KOPT-K1 (cell line): ENCODE data around the gene LINGO3.

Experiments
- H3K27ac ChIP-seq: fragments of 200-600 bp; sonication (generic); 2 replicates; pipeline ENCODE4 v1.5.1; 2016; ENCODE audit warnings: antibody characterized with exemption, mild to moderate bottlenecking, low read depth, low read length; ENCODE audit not compliant: poor library complexity, severe bottlenecking
- H3K36me3 ChIP-seq: fragments of 200-600 bp; sonication (generic); 2 replicates; pipeline ENCODE4 v1.5.1; 2017; ENCODE audit warnings: antibody characterized with exemption, mild to moderate bottlenecking, low read length, moderate library complexity; ENCODE audit not compliant: insufficient read depth
- H3K9me3 ChIP-seq: fragments of 200-600 bp; sonication (generic); 2 replicates; pipeline ENCODE4 v1.5.1; 2017; ENCODE audit warnings: antibody characterized with exemption, low read length, mild to moderate bottlenecking; ENCODE audit not compliant: insufficient read depth, poor library complexity, severe bottlenecking

LINGO3 gene

DNA sequence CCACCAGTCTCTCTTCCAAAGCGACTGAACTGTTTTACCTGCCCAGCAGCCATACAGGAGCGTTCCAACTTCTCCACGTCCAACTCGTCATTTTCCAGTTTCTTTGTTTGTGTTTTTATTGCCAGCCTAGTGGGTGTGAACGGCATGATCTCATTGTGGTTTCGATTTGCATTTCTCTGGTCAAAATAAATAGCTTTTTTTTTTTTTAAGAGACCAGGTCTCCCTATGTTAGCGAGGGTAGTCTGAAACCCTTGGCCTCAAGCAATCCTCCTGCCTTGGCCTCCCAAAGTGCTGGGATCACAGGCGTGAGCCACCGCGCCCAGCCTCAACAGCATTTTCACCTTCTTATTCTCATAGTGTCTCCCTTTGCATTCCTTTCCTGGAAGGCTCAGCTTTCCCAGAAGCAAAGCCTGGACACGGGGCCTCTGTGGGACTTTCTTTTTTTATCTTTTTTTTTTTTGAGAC is 47.6 kb downstream of the LINGO3 start:
- Histone ChIP-seq H3K36me3 (no peaks in the 10 kb centered on the region), H3K9me3 (no peaks in the 10 kb centered on the region), H3K27ac (no peak overlapping the region)

DNA sequence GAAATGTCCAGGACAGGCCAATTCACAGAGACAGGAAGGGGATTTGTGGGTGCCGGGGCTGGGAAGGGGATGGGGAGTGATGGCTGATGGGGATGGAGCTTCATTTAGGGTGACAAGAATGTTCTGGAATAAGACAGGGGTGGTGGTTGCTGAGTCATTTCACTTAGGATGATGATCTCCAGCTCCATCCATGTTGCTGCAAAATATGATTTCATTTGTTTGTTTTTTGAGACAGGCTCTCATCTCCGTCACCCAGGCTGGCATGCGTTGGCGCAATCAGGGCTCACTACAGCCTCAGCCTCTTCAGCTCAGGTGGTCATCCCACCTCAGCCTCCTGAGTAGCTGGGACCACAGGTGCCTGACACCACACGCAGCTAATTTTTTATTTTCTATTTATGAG is 48.6 kb downstream of the LINGO3 start:
- Histone ChIP-seq H3K36me3 (no peaks in the 10 kb centered on the region), H3K9me3 (no peaks in the 10 kb centered on the region), H3K27ac (no peak overlapping the region)
